HCT116 (cell line): ENCODE data around the gene ANKRD9.

Experiments used
- POLR2AphosphoS5 ChIP-seq: IDR thresholded peaks from 2 replicates; pipeline ENCODE4 v1.6.1; 2011; ENCODE audit warnings: mild to moderate bottlenecking, low read depth, low read length, moderate library complexity
- TF ChIP-seq, protein P1 (sequence below), 3 experiments: fragments of 200-600 bp in 1 of 3; sonication (generic) in 1 of 3; IDR thresholded peaks in 2 of 3; conservative IDR thresholded peaks in 1 of 3; 2 replicates each; pipeline ENCODE4 v1.5.1; 2012 to 2017; ENCODE audit warnings: low read depth in 2 of 3, low read length in 2 of 3, antibody characterized with exemption in 1 of 3, borderline replicate concordance in 1 of 3, control low read depth in 1 of 3, mild to moderate bottlenecking in 1 of 3, mixed read lengths in 1 of 3, mixed run types in 1 of 3, moderate library complexity in 1 of 3; ENCODE audit not compliant: insufficient read depth in 1 of 3

DNA sequence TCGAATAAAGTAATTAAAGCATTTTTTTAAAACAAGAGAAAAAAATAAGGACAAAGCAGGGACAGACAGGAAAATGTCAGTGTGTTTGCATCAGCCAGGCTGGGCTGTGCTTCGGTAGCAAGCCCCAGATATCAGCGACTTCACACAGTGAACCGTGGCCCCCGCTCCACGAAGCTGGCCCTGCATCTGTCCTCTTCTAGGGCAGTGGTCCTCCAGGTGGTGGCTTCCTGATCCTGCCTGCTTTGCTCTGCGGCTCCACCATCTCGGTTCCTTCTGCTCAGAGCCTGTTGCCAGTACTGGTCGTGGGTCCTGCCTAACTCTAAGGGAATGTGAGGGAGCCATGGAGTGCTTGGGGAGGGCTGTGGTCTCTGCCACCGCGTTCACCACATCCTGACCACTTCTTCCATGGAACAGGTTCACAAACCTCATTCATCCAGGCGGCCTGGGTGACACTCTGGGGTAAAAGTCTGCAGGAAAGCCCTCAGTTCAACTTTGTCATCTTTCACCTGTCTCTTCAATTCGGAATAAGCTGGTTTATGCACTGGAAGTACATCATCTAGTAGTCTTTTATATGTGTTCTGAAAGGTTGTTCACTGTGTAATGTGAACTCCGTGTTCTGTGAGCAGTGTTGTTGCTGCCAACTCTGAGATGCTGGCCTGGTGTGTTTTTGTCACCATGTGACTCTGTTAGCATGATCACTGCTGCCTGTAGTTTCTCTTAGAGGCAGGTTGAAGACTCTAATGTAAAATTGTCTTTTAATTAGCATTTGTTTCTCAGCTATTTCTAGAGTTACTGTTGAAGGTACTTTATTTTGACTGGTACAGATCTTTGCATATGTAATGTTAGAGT, 47.9 kb downstream of the ANKRD9 start:
- TF ChIP-seq POLR2AphosphoS5, result no peak
- TF ChIP-seq, protein P1, sequence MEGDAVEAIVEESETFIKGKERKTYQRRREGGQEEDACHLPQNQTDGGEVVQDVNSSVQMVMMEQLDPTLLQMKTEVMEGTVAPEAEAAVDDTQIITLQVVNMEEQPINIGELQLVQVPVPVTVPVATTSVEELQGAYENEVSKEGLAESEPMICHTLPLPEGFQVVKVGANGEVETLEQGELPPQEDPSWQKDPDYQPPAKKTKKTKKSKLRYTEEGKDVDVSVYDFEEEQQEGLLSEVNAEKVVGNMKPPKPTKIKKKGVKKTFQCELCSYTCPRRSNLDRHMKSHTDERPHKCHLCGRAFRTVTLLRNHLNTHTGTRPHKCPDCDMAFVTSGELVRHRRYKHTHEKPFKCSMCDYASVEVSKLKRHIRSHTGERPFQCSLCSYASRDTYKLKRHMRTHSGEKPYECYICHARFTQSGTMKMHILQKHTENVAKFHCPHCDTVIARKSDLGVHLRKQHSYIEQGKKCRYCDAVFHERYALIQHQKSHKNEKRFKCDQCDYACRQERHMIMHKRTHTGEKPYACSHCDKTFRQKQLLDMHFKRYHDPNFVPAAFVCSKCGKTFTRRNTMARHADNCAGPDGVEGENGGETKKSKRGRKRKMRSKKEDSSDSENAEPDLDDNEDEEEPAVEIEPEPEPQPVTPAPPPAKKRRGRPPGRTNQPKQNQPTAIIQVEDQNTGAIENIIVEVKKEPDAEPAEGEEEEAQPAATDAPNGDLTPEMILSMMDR (IDR thresholded peaks at IDR 0.05 in 2 of 3, conservative IDR thresholded peaks at IDR 0.05 in 1 of 3; ENCODE audit: borderline replicate concordance in 1 of 3, insufficient read depth in 1 of 3, low read depth in 2 of 3, low read length in 2 of 3), result no peak
